GM21528 (cell line): ENCODE results near the gene HEG1.

Experiments
- ATAC-seq: cut with Tn5 transposase; IDR thresholded peaks from one replicate; pipeline ENCODE4 v1.9.1; 2021; ENCODE audit warnings: mild to moderate bottlenecking, moderate library complexity; ENCODE audit not compliant: unreplicated experiment, low FRiP score

HEG1 gene

GRCh38 chr3:124926426-124927101 is 129.2 kb downstream of the HEG1 start:
- ATAC-seq = no peak

- ATAC-seq = no peak
Observed at GRCh38 chr3:124924741-124925140, 131.1 kb downstream of the HEG1 start.

- ATAC-seq = no peak
Observed at GRCh38 chr3:124923833-124924232, 132.0 kb downstream of the HEG1 start.

GRCh38 chr3:124920718-124921117 is 135.1 kb downstream of the HEG1 start:
- no peak for ATAC-seq

- ATAC-seq = no peak
Observed at GRCh38 chr3:124919756-124920155, 136.0 kb downstream of the HEG1 start.

- no peak for ATAC-seq
Observed at GRCh38 chr3:124918524-124918923, 137.3 kb downstream of the HEG1 start.

- ATAC-seq = no peak
Observed at GRCh38 chr3:124916837-124917409, 138.9 kb downstream of the HEG1 start.
